Fibroblast of lung (primary cell): ENCODE measurements around the gene CALCOCO2.

Experiments used
- EZH2 ChIP-seq: IDR thresholded peaks from 2 replicates; pipeline ENCODE4 v1.5.1; 2012; ENCODE audit warnings: low read length, control low read depth, mild to moderate bottlenecking; ENCODE audit errors: missing control alignments
- TF ChIP-seq, protein P1 (sequence below), 2 donors: IDR thresholded peaks in 1 of 2; conservative IDR thresholded peaks in 1 of 2; 1 replicate in 1 of 2; 2 replicates in 1 of 2; pipeline ENCODE4 v1.5.1; 2011 to 2012; ENCODE audit warnings: low read length in 2 of 2, control low read depth in 1 of 2, inconsistent platforms in 1 of 2, low read depth in 1 of 2, mild to moderate bottlenecking in 1 of 2

- TF ChIP-seq, protein P1, sequence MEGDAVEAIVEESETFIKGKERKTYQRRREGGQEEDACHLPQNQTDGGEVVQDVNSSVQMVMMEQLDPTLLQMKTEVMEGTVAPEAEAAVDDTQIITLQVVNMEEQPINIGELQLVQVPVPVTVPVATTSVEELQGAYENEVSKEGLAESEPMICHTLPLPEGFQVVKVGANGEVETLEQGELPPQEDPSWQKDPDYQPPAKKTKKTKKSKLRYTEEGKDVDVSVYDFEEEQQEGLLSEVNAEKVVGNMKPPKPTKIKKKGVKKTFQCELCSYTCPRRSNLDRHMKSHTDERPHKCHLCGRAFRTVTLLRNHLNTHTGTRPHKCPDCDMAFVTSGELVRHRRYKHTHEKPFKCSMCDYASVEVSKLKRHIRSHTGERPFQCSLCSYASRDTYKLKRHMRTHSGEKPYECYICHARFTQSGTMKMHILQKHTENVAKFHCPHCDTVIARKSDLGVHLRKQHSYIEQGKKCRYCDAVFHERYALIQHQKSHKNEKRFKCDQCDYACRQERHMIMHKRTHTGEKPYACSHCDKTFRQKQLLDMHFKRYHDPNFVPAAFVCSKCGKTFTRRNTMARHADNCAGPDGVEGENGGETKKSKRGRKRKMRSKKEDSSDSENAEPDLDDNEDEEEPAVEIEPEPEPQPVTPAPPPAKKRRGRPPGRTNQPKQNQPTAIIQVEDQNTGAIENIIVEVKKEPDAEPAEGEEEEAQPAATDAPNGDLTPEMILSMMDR (conservative IDR thresholded peaks at IDR 0.05 in 1 of 2, IDR thresholded peaks at IDR 0.05 in 1 of 2; ENCODE audit: low read depth in 1 of 2, low read length in 2 of 2): no peak
- no peak for TF ChIP-seq EZH2
These were observed 72.6 kb downstream of the CALCOCO2 start for GRCh38 chr17:48903401-48903800.
